Raji (cell line): ENCODE results near the gene XXYLT1.

ENCODE experiments used
- POLR2A ChIP-seq: IDR thresholded peaks from 2 replicates; pipeline ENCODE4 v1.6.1; 2011; ENCODE audit warnings: low read depth, low read length, control low read depth; ENCODE audit not compliant: insufficient read depth

XXYLT1 gene

DNA sequence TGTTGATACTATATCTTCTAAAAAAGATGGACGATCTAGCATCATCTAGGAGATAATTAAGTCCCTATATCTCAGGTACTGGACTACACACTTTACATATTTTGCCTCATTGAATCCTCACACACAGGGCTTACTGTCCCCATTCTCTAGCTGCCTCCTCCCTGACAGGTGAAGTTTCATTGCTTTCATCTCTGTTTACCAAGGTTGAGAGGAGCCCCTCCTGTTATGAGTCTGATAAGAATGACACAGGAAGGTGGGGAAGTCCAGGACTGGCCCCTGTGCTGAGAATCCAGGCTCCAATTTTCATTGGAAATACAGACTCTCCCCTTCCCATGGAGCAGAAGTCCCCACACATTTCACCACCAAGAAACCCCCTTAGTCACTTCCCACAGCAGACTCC is 105.2 kb downstream of the XXYLT1 start:
- TF ChIP-seq POLR2A, result no peak

DNA sequence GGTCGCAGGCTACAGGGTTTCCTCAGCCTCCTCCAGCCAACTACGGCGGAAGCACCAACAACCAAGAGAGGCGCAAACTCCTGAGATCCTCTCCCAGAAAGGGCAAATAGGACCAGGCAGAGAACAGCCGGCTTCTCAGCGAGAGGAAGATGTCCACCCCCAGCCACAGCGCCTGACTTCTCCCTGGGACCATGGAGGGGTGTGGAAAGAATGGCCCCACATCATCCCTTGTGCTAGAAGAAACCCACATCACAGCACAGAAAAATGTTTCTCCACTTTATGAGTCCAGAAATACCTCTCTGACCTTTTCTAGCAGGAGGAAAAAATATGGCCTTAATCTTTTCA is 105.7 kb downstream of the XXYLT1 start:
- no peak for TF ChIP-seq POLR2A

DNA sequence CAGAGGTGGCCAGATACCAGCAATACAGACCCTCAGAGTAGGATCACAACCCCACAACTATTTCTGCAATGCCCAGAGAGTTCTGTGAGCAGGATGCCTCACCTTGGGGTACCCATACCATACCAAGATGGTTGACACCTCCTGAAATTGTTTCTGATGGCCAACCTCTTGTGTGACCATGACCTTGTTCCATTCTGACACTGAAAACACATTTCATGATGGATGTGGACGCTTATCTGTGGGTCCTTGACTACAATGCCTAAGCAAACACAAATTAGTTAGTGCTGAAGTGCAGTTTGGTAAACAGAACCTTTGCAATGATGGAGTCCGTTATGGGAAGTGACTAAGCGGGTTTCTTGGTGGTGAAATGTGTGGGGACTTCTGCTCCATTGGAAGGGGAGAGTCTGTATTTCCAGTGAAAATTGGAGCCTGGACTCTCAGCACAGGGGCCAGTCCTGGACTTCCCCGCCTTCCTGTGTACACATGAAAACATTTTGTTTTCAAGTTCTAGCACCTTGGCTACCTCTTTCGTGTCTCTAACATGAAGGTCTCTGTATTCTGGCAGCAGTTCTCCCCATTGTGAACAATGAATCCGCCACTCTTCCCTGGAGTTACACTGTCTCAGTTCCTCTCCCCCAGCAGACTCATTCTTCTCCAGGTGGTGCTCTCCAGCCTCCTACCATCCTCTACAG is 106.2 kb downstream of the XXYLT1 start:
- no peak for TF ChIP-seq POLR2A

DNA sequence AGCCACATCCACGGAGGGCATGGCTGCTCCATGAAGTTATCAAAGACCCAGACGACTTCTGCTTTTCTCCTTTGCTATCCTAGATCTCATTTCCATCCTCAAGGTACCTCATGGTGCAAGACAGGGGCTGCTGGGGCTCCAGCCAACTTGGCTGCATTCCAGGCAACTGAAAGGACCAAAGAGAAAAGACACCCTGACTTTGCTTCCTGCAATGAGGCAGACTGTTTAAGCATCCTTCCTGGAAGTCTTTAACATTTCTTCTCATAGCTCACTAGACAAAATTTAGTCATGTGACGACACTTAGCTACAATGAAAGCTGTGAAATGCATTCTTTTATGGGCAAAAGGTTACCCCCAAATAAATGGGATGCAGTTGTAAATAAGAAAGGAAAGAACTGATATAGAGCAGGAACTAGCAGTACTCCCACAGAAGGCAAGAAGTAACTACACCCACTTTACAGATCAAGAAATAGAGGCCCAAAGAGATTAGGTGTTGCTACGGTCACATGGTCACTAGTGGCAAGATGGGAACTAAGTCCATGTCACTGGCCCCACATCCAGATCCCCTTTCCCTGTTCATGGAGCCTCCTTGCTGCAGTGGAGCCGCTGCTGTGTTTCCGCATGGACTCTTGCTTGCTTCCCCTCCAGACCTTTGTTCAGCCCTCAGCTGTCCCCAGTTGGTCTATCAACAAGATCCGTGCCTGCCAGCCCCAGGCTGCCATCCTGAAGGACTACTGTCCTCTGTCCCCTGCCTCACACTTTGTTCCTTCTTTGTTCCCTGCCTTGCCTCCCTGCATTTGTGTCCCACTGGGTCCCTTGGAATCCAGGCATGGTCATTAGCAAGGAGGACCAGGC is 107.0 kb downstream of the XXYLT1 start:
- TF ChIP-seq POLR2A, result no peak

DNA sequence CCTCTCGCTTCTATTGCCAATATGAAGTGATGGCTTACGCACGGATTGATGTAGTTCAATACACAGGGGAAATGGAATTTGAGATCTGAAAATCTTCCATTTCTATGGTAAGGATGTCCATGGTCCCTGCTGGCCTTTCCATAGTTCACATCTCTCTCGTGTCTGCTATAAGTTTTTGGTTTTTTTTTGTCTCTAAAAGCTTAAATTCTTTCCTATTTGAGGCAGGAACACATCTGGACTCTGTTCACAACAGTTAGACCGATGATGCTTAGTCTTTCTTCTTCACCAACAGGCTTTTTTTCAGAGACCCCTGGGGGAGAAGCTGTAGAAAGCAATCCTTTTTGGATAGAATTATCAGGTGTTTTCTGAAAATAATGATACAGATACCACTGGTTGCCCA is 108.1 kb downstream of the XXYLT1 start:
- no peak for TF ChIP-seq POLR2A

DNA sequence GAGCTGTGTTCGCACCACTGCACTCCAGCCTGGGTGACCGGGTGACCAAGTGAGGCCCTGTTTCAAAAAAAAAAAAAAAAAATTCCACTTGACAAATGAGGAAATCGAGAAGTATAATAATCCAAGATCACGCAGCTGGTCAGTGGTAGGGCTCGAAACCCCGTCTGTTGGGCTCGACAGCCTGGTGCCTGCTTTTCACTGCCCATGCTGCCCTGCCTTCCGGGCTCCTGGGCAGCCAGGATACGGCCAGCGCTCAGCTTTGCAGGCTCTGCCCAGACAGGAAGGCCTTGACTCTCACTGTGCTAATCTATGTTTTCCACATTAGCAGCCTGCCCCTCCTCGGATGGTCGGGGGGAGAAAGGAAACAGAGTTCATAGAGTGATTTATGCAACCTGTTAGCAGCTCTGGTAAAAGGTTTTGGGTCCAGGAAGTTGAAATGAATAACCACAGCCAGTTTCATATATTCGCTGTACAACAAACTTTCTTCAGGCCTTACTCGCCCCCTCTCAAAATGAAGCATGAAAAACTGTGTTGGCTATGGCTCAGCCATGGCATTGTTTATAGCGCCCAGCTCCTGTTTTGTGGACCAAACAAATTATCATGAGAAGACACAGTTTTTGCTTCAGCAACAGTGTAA is 108.8 kb downstream of the XXYLT1 start:
- TF ChIP-seq POLR2A, result no peak

DNA sequence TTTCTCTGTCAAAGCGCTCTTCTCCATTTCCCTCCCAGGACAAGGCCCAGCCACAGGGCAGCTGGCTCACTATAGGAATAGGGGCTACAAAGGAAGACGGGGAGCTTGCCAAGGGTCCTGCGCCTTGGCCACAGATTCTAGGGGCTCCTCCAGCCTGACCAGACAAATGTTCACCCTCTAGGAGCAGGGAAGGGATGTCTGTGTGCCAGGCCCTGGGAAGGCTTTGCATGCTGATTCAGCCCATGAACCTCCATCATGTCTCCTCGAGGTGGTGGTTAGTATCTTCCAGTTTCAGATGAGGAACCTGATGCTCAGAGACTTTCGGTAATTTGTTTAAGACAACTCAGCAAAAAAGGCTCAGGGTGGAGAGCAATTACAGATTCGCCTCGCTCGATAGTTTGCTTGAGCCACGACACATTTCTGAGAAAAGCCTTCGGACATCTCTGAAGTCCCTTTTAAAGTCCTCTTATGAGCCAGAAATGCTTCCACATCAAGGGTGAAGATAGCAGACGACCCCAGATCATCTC is 110.0 kb downstream of the XXYLT1 start:
- TF ChIP-seq POLR2A, result no peak

DNA sequence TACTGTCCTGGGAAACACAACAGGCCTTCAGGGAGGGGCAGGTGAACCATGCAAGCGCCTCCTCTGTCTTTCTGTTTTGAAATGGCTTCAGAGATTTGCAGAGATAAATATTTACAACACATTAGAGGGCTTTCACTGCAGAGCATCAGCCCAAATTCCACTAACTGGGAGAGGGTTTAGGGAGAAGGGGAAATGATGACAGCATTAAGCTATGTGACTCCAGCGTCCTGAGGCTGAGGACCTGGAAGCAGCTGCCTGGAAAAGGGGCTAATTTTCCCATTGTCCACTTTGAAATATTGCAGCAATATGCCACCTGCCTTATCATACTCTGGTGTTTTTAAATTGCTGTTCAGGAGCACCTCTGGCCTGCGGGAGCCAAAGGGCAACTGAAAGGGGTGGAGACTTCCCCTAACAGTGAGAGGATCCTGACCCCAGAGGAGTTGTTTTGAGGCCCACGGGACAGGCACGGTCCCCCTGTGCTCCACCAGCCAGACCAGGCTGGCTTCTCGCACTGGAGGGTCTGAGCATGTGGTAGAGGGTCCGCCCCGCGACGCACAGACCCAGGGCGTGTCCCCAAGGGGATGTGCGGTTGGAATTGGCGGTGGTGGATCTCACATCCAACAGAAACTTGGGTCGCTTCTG is 110.6 kb downstream of the XXYLT1 start:
- TF ChIP-seq POLR2A, result no peak

DNA sequence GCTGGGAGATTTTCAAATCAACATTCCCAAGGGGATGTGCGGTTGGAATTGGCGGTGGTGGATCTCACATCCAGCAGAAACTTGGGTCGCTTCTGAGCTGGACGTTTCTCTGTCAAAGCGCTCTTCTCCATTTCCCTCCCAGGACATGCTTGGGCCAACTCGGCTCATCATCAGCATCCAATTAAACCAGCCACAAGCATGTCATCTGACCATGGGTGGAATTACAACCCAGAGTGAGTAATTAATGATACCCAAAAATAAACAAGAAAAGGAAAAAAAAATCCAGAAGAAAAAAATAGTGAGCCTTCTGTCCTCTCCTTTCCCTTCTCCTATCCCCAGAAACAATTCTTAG is 111.2 kb downstream of the XXYLT1 start:
- TF ChIP-seq POLR2A, result no peak

DNA sequence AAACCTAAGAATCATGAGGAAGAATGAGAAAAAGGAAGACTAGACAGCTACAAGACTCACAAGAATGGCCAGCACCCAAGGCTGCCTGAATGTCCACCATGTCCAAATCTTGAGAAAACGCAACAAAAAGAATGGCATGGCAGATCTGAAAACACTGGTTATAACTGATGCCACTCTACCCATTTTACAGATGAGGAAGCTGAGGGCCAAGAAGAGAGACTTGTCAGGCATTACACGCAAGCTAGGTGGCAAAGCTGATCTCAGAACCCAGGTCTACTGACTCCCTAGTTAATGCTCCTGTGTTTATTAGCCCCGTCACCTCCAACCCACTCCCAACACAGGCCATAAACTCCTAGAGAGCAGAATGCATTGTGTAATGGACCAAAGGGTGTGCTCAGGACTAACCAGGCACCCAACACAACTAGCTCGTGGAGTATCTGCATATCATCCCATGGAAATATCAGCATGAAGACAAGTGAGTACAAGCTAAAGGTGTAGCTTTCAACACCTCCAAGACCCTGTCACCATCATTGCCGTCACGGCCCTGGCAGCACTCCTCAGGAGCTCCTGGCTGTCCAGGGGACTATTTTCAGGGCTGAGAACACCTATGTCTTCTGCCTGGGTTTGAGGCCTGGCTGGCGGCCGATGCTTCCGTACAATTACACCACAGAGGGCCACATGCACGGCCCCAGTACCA is 111.7 kb downstream of the XXYLT1 start:
- TF ChIP-seq POLR2A, result no peak

DNA sequence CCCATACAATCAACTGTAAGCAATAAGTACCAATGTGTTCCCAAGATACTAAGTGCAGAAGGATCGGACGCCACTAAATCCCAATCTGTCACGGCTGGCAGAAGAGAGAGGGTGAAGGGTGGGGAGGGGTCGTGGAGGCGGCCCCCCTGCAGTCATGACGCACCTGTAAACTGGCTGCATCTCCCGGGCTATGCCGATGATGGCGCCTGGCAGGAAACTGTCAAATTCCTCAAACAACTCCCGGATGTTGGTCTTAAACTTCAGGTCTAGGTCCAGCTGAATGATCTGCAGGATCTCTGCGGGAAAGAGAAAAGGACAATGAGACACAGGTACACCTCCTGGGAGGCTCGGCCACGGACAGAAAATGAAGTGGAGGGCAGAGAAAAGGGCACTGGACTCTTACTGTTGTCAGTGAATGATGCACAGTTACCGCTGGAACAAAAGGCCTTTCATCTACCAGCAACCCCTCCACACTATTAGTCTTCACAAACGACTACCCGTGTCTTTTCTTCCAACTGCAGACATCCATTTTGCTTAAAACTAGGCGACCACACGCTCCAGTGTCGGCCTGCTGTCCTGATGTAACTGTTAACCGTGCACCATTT is 114.6 kb downstream of the XXYLT1 start:
- no peak for TF ChIP-seq POLR2A

DNA sequence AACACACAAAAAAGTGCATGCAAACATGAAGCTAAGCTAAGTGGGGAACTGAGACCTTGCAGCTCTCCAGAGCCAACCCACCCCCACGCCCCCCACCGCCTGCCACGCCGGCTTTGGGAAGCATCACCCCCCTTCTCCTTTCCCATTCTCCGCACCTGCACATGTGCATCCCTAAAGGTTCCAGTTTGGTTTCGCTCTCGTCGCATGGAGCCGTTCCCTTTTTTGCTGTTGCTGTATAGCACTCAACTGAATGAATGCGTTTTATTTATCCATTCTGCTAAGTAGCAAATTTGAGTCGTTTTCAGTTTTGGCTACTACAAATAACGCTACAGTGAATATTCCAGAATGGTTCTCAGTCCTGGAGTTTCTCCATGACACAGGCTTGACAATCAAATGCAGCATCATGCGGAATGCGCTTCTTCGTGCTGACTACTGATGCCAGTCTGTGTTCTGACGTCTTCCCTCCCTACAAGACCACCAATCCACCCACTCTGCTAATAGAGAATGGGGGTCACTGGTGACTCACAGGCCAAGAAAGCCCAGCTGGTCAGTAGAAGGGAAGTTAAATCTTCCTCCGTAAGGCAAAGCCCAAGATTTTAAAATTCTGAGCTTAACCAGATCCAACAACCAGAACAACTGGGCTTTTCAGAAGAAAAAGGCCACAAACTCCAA is 115.3 kb downstream of the XXYLT1 start:
- TF ChIP-seq POLR2A, result no peak

DNA sequence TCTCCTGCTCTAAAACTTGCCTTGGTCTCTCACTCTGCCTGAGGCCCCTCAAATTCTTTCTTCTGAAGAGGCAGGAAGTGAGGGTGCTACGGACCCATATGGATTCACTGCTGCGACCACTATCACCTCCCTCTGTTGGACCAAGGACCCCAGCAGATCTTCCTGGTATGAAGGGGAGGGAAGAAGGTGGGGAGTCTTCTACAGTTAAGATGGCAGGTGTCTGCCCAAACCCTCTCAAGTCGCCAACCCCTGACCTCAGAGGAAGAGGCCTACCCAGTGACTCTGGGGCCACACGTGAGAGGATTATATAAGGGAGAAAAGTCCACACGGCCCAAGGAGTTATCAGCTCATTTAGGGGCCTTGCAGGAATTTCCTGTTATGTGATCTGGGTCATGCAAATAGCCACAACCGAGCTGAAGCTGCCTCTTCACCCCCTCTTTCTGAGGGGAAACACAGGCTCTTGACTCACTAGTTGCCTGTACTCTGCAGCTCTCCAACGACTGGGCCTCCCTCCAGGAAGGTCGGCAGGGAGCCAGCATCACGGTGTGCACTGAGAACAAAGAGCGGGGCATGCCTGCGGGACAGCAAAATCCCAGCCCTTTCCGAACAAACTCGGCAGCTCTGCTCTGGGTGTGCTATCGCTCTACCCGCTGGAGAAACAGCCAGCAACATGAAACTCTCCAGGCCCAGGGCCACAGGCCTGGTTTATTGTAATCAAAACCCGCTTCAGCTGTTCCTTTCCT is 116.0 kb downstream of the XXYLT1 start:
- no peak for TF ChIP-seq POLR2A
